Breast epithelium (tissue), 4 donors: ENCODE data around the gene IL36B. TPM values are rescaled to one million over a fixed set of nuclear protein-coding genes. Genes with fewer than 3 reads are reported as not detected.

ENCODE experiments used
- DNase-seq, 2 donors: peaks; one replicate each; pipeline ENCODE4 v3.0.0-alpha.2; 2019; ENCODE audit warnings: low spot score in 2 of 2
- H3K27ac ChIP-seq, 2 donors: fragments of 200-600 bp; sonication (generic) in 1 of 2; one replicate each; pipeline ENCODE4 v1.5.1; 2016 to 2019; ENCODE audit warnings: mild to moderate bottlenecking in 1 of 2
- H3K27me3 ChIP-seq, 2 donors: fragments of 200-600 bp; sonication (generic) in 1 of 2; one replicate each; pipeline versions ENCODE4 v1.5.1 to v1.6.0; 2017 to 2019; ENCODE audit warnings: control low read depth in 1 of 2, mild to moderate bottlenecking in 1 of 2
- H3K36me3 ChIP-seq: fragments of 200-600 bp; one replicate; pipeline ENCODE4 v1.5.1; 2019
- H3K4me1 ChIP-seq, 2 donors: fragments of 200-600 bp; sonication (generic); one replicate each; pipeline ENCODE4 v1.5.1; 2016 to 2019; ENCODE audit warnings: control low read depth in 1 of 2
- H3K4me3 ChIP-seq, 3 donors: fragments of 200-600 bp; sonication (generic); 1 replicate in 2 of 3; 2 replicates in 1 of 3; pipeline ENCODE4 v1.5.1; 2016 to 2019; ENCODE audit warnings: mild to moderate bottlenecking in 3 of 3, moderate library complexity in 2 of 3
- H3K9me3 ChIP-seq, 2 donors: fragments of 200-600 bp; sonication (generic) in 1 of 2; one replicate each; pipeline ENCODE4 v1.5.1; 2016 to 2019; ENCODE audit warnings: control low read depth in 1 of 2
- POLR2A ChIP-seq: fragments of 450-650 bp; IDR thresholded peaks from one replicate; pipeline ENCODE4 v1.6.1; 2016; ENCODE audit warnings: antibody characterized with exemption, mild to moderate bottlenecking, moderate library complexity
- POLR2AphosphoS5 ChIP-seq, 3 donors: sonication (generic); formaldehyde crosslinking; IDR thresholded peaks; one replicate each; pipeline ENCODE4 v1.6.1; 2017; ENCODE audit warnings: antibody characterized with exemption in 3 of 3
- intact Hi-C: fragments of 100-400 bp; cut with DNase I; formaldehyde crosslinking; loops from one replicate; pipeline ENCODE4 v1.15.1; 2023; ENCODE audit warnings: low total_unique reads
- total RNA-seq, 3 donors: library from RNA; depleted of rRNA; stranded (reverse); fragments of >200 nt; gene quantifications; one replicate each; pipeline ENCODE4 v1.1.0, GENCODE V29; 2016
- TF ChIP-seq, protein P1 (sequence below), 3 donors: fragments of 450-650 bp; IDR thresholded peaks; one replicate each; pipeline ENCODE4 v1.5.1; 2016 to 2017; ENCODE audit warnings: antibody characterized with exemption in 3 of 3, mild to moderate bottlenecking in 3 of 3, moderate library complexity in 3 of 3

IL36B gene
- total RNA-seq, 3 donors from 2014 or later = not detected

DNA sequence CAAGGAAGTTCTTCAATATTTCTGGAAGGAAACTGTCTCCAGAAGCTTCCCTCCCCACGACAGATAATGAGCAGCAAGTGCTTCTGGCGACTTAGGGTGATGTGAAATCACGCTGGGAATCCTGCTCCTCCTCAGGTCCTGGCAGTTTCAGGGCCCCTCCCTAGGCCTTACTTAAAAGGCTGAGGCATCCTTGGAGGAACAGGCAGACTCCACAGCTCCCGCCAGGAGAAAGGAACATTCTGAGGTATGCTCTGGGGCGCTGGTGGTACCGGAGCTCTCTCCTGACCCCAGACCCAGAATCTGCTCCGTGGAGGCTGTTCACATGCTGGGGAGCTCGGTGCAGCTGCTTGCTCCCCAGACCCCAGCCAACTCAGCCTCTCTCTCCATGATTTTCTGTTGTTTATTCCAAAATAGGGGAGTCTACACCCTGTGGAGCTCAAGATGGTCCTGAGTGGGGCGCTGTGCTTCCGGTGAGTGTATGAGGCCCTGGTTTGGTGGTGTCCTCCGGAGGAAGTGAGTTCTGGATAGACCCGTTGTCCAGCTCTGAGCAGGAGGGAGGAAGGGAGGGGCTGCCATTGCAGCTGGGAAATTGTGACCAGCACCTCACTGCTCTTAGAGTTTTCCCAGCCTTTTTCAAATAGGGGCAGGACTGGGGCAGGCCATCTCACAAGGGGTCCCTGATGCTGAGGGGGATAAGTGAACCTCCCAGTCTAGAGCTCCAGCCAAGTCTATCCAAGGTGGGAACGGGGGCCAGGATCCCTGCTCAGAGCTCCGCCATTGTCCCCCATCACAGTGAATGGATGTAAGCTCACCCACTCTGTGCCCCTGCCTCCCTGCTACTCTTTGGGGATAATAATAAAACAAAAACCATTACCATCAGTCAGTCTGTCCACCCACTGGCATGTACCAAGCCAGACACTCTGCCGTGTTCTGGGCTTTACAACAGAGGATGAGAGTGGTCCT lies 6.6 kb upstream of the IL36B start, which contains the start of gene IL36RN:
Gene IL36RN (plus strand): TSS at position 201 of the 963 bp plus-strand sequence. CDS start 241 bp downstream, at position 442.
- no peak within 1 kb of the TSS for H3K4me3 ChIP-seq
- no peak for DNase-seq
- H3K4me1 ChIP-seq = no peaks in the 10 kb centered on the region
- intact Hi-C loops = no loop called here
- H3K36me3 ChIP-seq = no peaks in the 10 kb centered on the region
- TF ChIP-seq POLR2AphosphoS5 (IDR thresholded peaks at IDR 0.05) (no peak), POLR2A (no peak)
- TF ChIP-seq, protein P1, sequence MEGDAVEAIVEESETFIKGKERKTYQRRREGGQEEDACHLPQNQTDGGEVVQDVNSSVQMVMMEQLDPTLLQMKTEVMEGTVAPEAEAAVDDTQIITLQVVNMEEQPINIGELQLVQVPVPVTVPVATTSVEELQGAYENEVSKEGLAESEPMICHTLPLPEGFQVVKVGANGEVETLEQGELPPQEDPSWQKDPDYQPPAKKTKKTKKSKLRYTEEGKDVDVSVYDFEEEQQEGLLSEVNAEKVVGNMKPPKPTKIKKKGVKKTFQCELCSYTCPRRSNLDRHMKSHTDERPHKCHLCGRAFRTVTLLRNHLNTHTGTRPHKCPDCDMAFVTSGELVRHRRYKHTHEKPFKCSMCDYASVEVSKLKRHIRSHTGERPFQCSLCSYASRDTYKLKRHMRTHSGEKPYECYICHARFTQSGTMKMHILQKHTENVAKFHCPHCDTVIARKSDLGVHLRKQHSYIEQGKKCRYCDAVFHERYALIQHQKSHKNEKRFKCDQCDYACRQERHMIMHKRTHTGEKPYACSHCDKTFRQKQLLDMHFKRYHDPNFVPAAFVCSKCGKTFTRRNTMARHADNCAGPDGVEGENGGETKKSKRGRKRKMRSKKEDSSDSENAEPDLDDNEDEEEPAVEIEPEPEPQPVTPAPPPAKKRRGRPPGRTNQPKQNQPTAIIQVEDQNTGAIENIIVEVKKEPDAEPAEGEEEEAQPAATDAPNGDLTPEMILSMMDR (IDR thresholded peaks at IDR 0.05) = no peak
- no peak within 1 kb of the TSS for H3K27ac ChIP-seq
- peaks cover 4 to 13% of the 10 kb centered on the region in 2 donors for H3K9me3 ChIP-seq
- no peaks in the 10 kb centered on the region for H3K27me3 ChIP-seq

- H3K27ac ChIP-seq = no peak overlapping the region
- no peaks in the 10 kb centered on the region for H3K27me3 ChIP-seq
- H3K9me3 ChIP-seq = peaks cover 4 to 21% of the 10 kb centered on the region in 2 donors
- no peak for TF ChIP-seq POLR2AphosphoS5 (IDR thresholded peaks at IDR 0.05)
- TF ChIP-seq, protein P1 (IDR thresholded peaks at IDR 0.05) = no peak
- TF ChIP-seq POLR2A = no peak
- no peak overlapping the region for H3K4me3 ChIP-seq
- no peak for DNase-seq
- intact Hi-C loops = no loop called here
- no peaks in the 10 kb centered on the region for H3K4me1 ChIP-seq
- no peaks in the 10 kb centered on the region for H3K36me3 ChIP-seq
These were observed 5.8 kb upstream of the IL36B start for GRCh38 chr2:113058411-113058994.

DNA sequence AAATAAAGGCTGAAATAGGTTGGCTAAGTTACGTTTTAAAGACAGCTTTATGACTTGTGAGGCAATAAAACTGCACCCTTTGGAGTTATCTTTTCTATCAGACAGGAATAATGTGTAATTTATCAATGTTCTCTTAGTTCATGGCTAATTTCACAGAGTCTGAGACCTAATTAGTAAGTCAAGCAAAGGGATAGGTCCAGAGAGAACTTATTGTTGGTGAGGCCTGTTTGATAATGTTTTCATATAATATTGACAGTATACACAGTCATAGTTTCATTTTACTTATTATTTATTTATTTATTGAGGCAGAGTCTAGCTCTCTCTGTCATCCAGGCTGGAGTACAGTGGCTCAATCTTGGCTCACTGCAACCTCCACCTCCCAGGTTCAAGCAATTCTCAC lies 4.5 kb upstream of the IL36B start:
- DNase-seq = no peak
- peaks cover 4 to 24% of the 10 kb centered on the region in 2 donors for H3K9me3 ChIP-seq
- no peak for TF ChIP-seq POLR2A
- TF ChIP-seq, protein P1 (IDR thresholded peaks at IDR 0.05) = no peak
- no peak for TF ChIP-seq POLR2AphosphoS5 (IDR thresholded peaks at IDR 0.05)
- no peak overlapping the region for H3K27ac ChIP-seq
- no peaks in the 10 kb centered on the region for H3K27me3 ChIP-seq
- no peaks in the 10 kb centered on the region for H3K36me3 ChIP-seq
- H3K4me3 ChIP-seq = no peak overlapping the region
- intact Hi-C loops = no loop called here
- no peaks in the 10 kb centered on the region for H3K4me1 ChIP-seq

DNA sequence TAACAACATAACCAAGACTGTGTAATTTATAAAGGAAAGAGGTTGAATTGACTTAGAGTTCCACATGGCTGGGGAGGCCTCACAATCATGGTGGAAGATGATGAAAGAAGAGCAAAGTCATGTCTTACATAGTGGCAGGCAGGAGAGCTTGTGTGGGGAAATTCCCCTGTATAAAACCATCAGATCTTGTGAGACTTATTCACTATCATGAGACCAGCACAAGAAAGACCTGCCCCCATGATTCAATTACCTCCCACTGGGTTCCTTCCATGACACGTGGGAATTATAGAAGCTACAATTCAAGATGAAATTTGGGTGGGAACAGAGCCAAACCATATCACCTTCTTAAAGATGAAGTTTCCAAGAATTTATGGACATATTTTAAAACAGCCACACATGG lies 3.9 kb upstream of the IL36B start:
- TF ChIP-seq POLR2AphosphoS5 (IDR thresholded peaks at IDR 0.05) (no peak), POLR2A (no peak)
- TF ChIP-seq, protein P1 (IDR thresholded peaks at IDR 0.05) = no peak
- H3K9me3 ChIP-seq = peaks cover 4 to 24% of the 10 kb centered on the region in 2 donors
- H3K4me1 ChIP-seq = no peaks in the 10 kb centered on the region
- H3K36me3 ChIP-seq = no peaks in the 10 kb centered on the region
- H3K27me3 ChIP-seq = no peaks in the 10 kb centered on the region
- intact Hi-C loops = no loop called here
- DNase-seq = no peak
- no peak overlapping the region for H3K4me3 ChIP-seq
- no peak overlapping the region for H3K27ac ChIP-seq

DNA sequence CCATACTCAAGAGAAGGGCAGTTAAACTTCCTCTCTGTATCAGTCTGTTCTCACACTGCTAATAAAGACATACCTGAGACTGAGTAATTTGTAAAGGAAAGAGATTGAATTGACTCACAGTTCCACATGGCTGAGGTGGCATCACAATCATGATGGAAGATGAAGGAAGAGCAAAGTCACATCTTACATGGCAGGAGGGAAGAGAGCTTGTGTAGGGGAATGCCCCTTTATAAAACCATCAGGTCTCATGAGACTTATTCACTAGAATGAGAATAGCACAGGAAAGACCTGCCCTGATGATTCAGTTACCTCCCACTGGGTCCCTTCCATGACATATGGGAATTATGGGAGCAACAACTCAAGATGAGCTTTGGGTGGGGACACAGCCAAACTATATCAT lies 1.4 kb upstream of the IL36B start:
- H3K4me1 ChIP-seq = no peaks in the 10 kb centered on the region
- H3K9me3 ChIP-seq = peaks cover 8 to 24% of the 10 kb centered on the region in 2 donors
- TF ChIP-seq POLR2A (no peak), POLR2AphosphoS5 (IDR thresholded peaks at IDR 0.05) (no peak)
- TF ChIP-seq, protein P1 (IDR thresholded peaks at IDR 0.05) = no peak
- no peak for DNase-seq
- no peak overlapping the region for H3K4me3 ChIP-seq
- no peaks in the 10 kb centered on the region for H3K36me3 ChIP-seq
- no peak overlapping the region for H3K27ac ChIP-seq
- intact Hi-C loops = no loop called here
- no peaks in the 10 kb centered on the region for H3K27me3 ChIP-seq
